ENCODE results near the gene PPP1R12C. TPM values are rescaled to one million over a fixed set of nuclear protein-coding genes. Genes with fewer than 3 reads are reported as not detected.

The PPP1R12C gene
- total RNA-seq, 1 experiment from 2014 or later, result 41.5 TPM

DNA sequence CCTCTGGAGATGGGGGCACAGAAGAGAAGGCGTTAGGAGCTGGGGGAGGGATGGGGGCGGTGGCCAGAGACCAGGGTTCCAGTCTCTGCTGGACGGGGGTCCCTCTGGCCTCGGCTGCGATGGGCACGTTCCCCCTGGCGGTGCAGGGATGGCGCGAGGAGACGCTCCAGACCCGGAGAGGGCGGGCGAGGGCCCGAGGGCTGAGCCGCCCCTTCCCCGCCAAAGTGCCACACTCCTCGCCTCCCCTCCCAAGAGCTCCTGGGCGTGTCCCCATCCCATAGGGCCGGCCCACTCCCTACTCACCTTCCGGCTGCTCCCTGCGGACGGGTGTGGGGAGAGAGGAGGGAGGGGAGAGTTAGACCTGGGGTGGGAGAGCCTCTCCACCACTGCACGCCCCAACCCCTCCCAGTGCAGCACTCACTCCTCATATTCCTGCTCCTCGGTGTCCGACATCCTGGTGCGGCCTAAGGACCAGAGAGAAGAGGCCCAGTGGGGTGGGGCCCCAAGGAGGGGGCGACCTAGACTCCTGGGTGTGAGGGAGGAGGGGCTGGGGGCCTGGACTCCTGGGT, 29.4 kb upstream of the PPP1R12C start:
- DNase-seq (ENCODE audit: low read depth), result peak; percentile 79

DNA sequence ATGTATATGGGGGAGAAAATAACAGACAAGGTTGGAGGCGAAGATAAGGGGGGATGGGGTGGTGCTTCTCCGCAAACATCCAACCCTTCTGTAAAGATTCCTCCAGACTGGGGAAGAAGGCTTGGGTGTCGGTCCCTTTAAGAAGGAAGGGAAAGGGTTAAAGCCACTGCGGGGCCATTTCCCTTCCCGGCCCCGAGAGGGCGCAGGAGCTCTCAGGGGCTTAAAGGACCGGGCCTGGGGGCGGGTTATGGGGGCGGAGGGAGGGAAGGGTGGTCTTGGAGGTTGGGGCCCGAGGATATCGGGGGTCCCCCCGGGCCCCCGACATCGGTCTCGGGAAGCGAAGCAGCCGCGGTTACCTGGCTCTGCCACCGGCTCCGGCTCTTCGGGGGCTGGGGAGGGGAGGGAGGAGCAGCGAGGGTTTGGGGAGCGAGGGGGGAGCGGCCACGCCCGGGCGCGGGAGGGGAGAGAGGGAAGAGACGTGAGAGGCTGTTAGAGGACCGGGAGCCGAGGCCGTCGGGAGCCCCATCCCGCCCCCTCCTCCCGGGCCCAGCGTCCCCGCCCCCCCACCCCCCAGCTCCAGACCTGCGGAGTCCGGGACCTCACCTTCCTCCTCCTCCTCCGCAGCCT, 28.8 kb upstream of the PPP1R12C start:
- peak; percentile 68 for DNase-seq (ENCODE audit: low read depth)

DNA sequence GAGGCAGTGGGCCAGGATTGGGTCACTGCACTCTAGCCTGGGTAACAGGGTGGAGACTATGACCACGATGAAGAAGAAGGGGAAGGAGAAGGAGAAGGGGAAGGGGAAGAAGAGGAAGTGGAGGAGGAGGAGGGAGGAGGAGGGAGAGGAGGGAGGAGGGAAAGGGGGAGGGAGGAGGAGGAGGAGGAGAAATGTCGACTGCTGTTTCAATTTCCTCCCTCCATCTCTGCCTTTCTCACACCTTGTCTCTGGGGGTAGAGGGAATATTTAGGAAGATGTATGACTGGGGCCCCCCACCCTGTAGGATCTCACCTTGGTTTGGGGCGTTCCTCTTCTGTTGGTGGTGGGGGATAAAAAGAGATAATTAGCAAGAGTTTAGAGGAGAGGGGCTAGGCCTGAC, 27.8 kb upstream of the PPP1R12C start:
- no peak for DNase-seq (ENCODE audit: low read depth)

DNA sequence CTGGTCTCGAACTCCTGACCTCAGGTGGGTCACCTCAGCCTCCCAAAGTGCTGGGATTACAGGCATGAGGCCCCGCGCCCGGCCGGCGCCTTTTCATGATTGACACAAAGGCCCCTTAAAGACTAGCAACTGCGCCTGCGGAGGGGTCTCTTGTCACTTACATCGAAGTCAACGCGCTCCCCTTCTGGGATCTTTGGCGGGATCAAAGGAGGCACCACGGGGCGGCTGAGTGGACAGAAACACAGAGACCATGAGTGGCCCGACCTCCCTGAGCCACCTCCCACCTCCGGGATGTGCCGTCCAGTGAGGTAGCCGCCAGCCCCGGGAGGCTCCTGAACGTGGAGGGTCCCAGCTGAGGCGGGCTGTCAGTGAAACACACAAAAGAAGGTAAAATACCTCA, 24.3 kb upstream of the PPP1R12C start:
- no peak for DNase-seq (ENCODE audit: low read depth)

GRCh38 chr19:55137915-55138314, 20.5 kb upstream of the PPP1R12C start:
- DNase-seq (ENCODE audit: low read depth), result no peak

DNA sequence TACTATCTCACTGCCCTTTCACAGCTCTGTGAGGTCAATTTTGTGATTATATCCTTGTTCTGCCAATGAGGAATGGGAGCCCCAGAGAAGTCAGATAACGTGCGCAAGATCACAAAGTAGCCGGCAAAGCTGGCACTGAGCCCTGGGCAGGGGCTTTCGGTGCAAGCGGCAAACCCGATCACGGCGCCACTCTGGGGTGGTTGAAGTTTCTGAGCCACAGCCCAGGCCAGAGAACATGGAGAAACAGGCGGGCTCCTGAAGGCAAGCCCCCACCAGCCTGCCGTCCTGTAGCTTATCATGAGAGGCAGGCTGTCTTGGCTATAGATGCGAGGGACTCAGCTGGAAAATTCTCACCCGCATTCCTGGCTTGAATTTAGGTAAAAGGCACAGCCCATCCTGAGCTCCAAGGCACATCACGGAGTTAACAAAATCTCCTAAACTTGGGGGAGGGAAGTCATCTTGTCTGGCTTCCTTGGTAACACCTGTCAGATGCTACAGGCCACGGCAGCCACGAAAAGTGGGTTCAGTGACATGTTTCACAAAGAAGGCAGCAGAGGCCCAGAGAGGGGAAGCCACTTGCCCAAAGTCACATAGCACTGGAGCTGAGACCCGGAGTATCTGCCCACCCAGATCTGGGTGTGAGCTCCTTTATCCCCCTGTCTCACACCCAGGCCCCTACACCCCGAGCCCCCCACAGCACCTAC, 19.1 kb upstream of the PPP1R12C start:
- DNase-seq (ENCODE audit: low read depth), result no peak

- DNase-seq (ENCODE audit: low read depth), result no peak
These were observed 17.3 kb upstream of the PPP1R12C start for GRCh38 chr19:55134736-55135135.

DNA sequence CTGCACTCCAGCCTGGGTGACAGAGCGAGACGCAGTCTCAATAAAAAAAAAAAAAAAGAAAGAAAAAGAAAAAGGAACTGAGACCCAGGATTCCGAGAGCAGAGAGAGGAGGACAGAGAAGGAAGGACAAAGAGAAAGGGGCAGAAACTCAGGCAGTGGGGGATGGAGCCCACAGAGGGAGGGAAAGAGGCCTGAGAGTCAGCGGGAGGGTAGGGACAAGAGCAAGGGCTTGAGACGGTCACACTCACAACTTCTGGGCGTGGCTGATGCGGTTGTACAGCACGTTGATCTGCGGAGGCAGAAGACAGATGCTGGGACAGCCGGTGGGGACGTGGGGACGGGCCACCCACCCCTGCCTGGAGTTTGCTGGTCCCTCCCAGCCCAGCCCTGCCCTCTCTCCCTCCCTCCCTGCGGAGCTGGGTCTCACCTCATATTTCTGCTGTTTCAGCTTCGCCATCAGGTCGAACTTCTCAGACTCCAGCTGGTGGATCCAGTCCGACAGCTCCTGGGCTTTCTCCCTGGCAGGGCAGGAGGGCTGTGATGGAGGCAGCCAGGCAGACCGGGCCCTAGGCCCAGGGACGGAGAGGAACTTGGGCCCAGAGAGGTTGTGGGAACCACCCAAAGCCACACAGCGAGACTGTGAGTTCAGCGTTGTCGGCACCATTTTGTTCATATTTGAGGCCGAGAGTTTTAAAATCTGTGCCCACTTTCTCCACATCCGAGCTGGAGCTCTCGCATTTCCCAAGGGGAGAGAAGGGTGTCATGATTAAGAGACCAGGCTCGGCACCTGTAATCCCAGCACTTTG, 16.4 kb upstream of the PPP1R12C start:
- DNase-seq (ENCODE audit: low read depth), result no peak

DNA sequence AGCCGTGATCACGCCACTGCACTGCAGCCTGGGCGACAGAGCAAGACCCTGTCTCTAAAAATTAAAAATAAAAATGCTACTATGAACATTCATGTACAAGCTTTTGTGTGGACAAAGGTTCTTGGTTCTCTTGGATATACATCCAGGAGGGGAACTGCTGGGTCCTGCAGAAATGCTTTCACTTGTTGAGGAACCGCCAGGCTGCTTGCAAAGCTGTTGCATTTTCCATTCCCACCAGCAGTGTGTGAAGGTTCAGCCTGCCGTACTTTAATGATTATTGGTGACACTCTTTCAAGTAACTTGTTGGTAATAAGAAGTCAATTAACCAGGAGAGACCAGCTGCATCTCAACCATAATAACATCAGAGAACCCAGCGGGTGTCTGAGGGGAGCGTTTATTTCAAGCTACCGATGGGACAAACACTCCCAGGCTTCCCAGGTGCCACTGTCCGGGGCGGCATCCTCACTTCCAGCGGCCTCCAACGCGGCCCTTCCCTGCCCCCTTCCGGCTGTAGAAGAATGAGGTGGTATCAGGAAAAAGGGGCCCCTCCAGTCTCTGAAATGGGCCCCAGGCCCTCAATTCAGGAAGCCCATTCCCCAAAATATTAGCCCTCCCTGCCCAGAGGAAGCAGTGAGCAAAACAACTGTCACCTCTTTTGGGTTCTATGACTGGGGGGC, 15.2 kb upstream of the PPP1R12C start:
- DNase-seq (ENCODE audit: low read depth), result peak; percentile 57

DNA sequence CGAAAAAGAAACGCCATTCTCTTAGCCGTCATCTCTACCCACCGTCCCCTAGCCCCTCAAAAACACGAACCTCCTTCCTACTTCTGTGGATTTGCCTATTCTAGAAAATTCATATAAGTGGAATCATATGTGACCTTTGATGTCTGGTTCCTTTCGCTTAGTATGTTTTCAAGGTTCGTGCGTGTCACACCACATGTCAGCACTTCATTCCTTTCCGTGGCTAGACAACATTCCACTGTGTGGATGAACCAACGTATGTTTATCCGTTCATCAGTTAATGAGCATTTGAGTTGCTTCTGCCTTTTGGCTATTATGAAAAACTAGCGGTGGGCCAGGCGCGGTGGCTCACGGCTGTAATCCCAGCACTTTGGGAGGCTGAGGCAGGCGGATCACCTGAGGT, 14.0 kb upstream of the PPP1R12C start:
- DNase-seq (ENCODE audit: low read depth), result no peak

- DNase-seq (ENCODE audit: low read depth), result no peak
These were observed 1.6 kb upstream of the PPP1R12C start for GRCh38 chr19:55119053-55119452.

- DNase-seq (ENCODE audit: low read depth), result no peak
These were observed 1.1 kb upstream of the PPP1R12C start for GRCh38 chr19:55118401-55118991.

GRCh38 chr19:55117663-55118391, 390 bp upstream of the PPP1R12C start:
- peak; percentile 99 for DNase-seq (ENCODE audit: low read depth)

GRCh38 chr19:55116232-55116858, 1.1 kb downstream of the PPP1R12C start:
- DNase-seq (ENCODE audit: low read depth), result peak; percentile 66

GRCh38 chr19:55115446-55116065, 1.9 kb downstream of the PPP1R12C start:
- peak; percentile 40 for DNase-seq (ENCODE audit: low read depth)

DNA sequence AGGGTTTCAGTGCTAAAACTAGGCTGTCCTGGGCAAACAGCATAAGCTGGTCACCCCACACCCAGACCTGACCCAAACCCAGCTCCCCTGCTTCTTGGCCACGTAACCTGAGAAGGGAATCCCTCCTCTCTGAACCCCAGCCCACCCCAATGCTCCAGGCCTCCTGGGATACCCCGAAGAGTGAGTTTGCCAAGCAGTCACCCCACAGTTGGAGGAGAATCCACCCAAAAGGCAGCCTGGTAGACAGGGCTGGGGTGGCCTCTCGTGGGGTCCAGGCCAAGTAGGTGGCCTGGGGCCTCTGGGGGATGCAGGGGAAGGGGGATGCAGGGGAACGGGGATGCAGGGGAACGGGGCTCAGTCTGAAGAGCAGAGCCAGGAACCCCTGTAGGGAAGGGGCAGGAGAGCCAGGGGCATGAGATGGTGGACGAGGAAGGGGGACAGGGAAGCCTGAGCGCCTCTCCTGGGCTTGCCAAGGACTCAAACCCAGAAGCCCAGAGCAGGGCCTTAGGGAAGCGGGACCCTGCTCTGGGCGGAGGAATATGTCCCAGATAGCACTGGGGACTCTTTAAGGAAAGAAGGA, 2.8 kb downstream of the PPP1R12C start:
- DNase-seq (ENCODE audit: low read depth), result no peak

GRCh38 chr19:55113570-55114039, 3.8 kb downstream of the PPP1R12C start:
- peak; percentile 81 for DNase-seq (ENCODE audit: low read depth)

- DNase-seq (ENCODE audit: low read depth), result no peak
These were observed 4.5 kb downstream of the PPP1R12C start for GRCh38 chr19:55112777-55113569.

All from Daoy (cell line).